Peyer's patch (tissue), 4 donors: ENCODE results near the gene HPCAL1. TPM values are rescaled to one million over a fixed set of nuclear protein-coding genes. Genes with fewer than 3 reads are reported as not detected.

Experiments
- DNase-seq, 3 donors: peaks; one replicate each; pipeline ENCODE4 v3.0.0-alpha.2; 2017 to 2019
- H3K27ac ChIP-seq, 4 donors: fragments of 200-600 bp; sonication (generic); one replicate each; pipeline ENCODE4 v1.5.1; 2016 to 2019
- H3K27me3 ChIP-seq, 2 donors: fragments of 200-600 bp; sonication (generic); one replicate each; pipeline ENCODE4 v1.5.1; 2019
- H3K36me3 ChIP-seq, 3 donors: fragments of 200-600 bp; sonication (generic); one replicate each; pipeline ENCODE4 v1.5.1; 2016 to 2019
- H3K4me1 ChIP-seq, 4 donors: fragments of 200-600 bp; sonication (generic); one replicate each; pipeline ENCODE4 v1.5.1; 2016 to 2019
- H3K4me3 ChIP-seq, 4 donors: fragments of 200-600 bp; sonication (generic); 1 replicate in 3 of 4; 2 replicates in 1 of 4; pipeline ENCODE4 v1.5.1; 2016 to 2019; ENCODE audit warnings: mild to moderate bottlenecking in 1 of 4
- H3K9me3 ChIP-seq, 4 donors: fragments of 200-600 bp; sonication (generic); one replicate each; pipeline ENCODE4 v1.5.1; 2016 to 2019; ENCODE audit warnings: mild to moderate bottlenecking in 1 of 4
- CTCF ChIP-seq, 6 experiments: fragments of 450-650 bp in 4 of 6; fragments of 200-600 bp in 2 of 6; sonication (generic) in 1 of 6; IDR thresholded peaks; one replicate each; pipeline ENCODE4 v1.5.1; 2017 to 2019; ENCODE audit warnings: antibody characterized with exemption in 6 of 6, mild to moderate bottlenecking in 3 of 6, moderate library complexity in 1 of 6
- POLR2A ChIP-seq, 2 donors: fragments of 450-650 bp; IDR thresholded peaks; one replicate each; pipeline ENCODE4 v1.5.1; 2017; ENCODE audit warnings: antibody characterized with exemption in 2 of 2, mild to moderate bottlenecking in 2 of 2, moderate library complexity in 2 of 2
- total RNA-seq, 4 donors: library from RNA; depleted of rRNA; stranded (reverse); fragments of >200 nt; gene quantifications; one replicate each; pipeline ENCODE4 v1.1.0, GENCODE V29; 2016

Gene HPCAL1
- 100 to 1,000 TPM; 123 to 270 (median 156) TPM for total RNA-seq

- Histone ChIP-seq H3K9me3 (no peaks in the 10 kb centered on the region), H3K4me1 (peaks cover 4 to 53% (median 12%) of the 10 kb centered on the region in 4 donors), H3K27ac (peak within 1 kb of the TSS; percentile 87 to 99 (median 90)), H3K27me3 (no peaks in the 10 kb centered on the region), H3K36me3 (no peaks in the 10 kb centered on the region), H3K4me3 (peak within 1 kb of the TSS; percentile 85 to 98 (median 94))
- peak; percentile 88 to 96 (median 94) for DNase-seq
- TF ChIP-seq POLR2A (IDR thresholded peaks at IDR 0.05) (peak; percentile 93 to 97), CTCF (IDR thresholded peaks at IDR 0.05) (peak; percentile 73 to 84 (median 78))
These were observed at the start of gene HPCAL1 for GRCh38 chr2:10302479-10303180. Gene HPCAL1, plus strand, starts transcription at chr2:10302904. Its CDS starts 116,854 bp downstream, at chr2:10419758.

- Histone ChIP-seq H3K27ac (no peak overlapping the region), H3K4me1 (no peaks in the 10 kb centered on the region), H3K27me3 (no peaks in the 10 kb centered on the region), H3K4me3 (no peak overlapping the region), H3K9me3 (peaks cover 0 to 4% (median 0%) of the 10 kb centered on the region in 4 donors), H3K36me3 (no peaks in the 10 kb centered on the region)
- TF ChIP-seq CTCF (IDR thresholded peaks at IDR 0.05): no peak
- TF ChIP-seq POLR2A (IDR thresholded peaks at IDR 0.05): no peak
- DNase-seq: peak in 1 of 3 donors; percentile 53
These were observed 48.9 kb upstream of the HPCAL1 start for GRCh38 chr2:10253596-10254372.

- H3K27me3 ChIP-seq: no peaks in the 10 kb centered on the region
- peaks cover 0 to 6% (median 0%) of the 10 kb centered on the region in 4 donors for H3K4me1 ChIP-seq
- DNase-seq: peak in 1 of 3 donors; percentile 51
- H3K36me3 ChIP-seq: no peaks in the 10 kb centered on the region
- TF ChIP-seq CTCF (IDR thresholded peaks at IDR 0.05): no peak
- no peak for TF ChIP-seq POLR2A (IDR thresholded peaks at IDR 0.05)
- peaks cover 0 to 1% (median 0%) of the 10 kb centered on the region in 4 donors for H3K9me3 ChIP-seq
- H3K4me3 ChIP-seq: no peak overlapping the region
- no peak overlapping the region for H3K27ac ChIP-seq
These were observed 48.1 kb upstream of the HPCAL1 start for GRCh38 chr2:10254373-10255188.

GRCh38 chr2:10255189-10256030, 47.3 kb upstream of the HPCAL1 start:
- peaks cover 0 to 12% (median under 1%) of the 10 kb centered on the region in 4 donors for H3K4me1 ChIP-seq
- no peak for TF ChIP-seq CTCF (IDR thresholded peaks at IDR 0.05)
- TF ChIP-seq POLR2A (IDR thresholded peaks at IDR 0.05): no peak
- no peaks in the 10 kb centered on the region for H3K36me3 ChIP-seq
- no peaks in the 10 kb centered on the region for H3K9me3 ChIP-seq
- DNase-seq: peak in 1 of 3 donors; percentile 50
- H3K27ac ChIP-seq: no peak overlapping the region
- H3K4me3 ChIP-seq: no peak overlapping the region
- no peaks in the 10 kb centered on the region for H3K27me3 ChIP-seq
